Endothelial cell of umbilical vein (primary cell): ENCODE measurements around the gene POLR3GL. TPM values are rescaled to one million over a fixed set of nuclear protein-coding genes. Genes with fewer than 3 reads are reported as not detected.

Experiments used
- BruUV-seq: library from RNA; stranded (reverse); fragments of 400-500 nt; replicated peaks from 2 replicates; lab custom pipeline; 2021; lab: Mats Ljungman, UMichigan
- CTCF ChIA-PET: fragments of 300-600, 350-600 bp; sonication (Branson Sonifier 250); formaldehyde crosslinking; loops from one replicate; lab custom pipeline; 2021; ENCODE audit warnings: antibody characterized with exemption, inconsistent platforms; lab: Charles Lee
- POLR2A ChIA-PET: fragments of 300-600, 350-600 bp; sonication (Branson Sonifier 250); formaldehyde crosslinking; loops from one replicate; lab custom pipeline; 2021; ENCODE audit warnings: antibody characterized with exemption, inconsistent platforms; lab: Charles Lee
- DNase-seq: peaks from one replicate; pipeline ENCODE4 v3.0.0-alpha.2; 2011; ENCODE audit warnings: low read depth, low spot score
- FAIRE-seq: peaks from 2 replicates; lab custom pipeline; 2011; peaks lifted over from hg19 to GRCh38; lab: Jason Lieb, UNC
- H2AFZ ChIP-seq: 2 replicates; pipeline ENCODE4 v1.6.0; 2012; ENCODE audit warnings: low read depth, low read length, control low read depth, inconsistent platforms
- H3K27ac ChIP-seq: 2 replicates; pipeline ENCODE4 v1.5.1; 2011; ENCODE audit warnings: low read depth, mild to moderate bottlenecking, control low read depth, low read length, moderate library complexity; ENCODE audit not compliant: insufficient read depth
- H3K27me3 ChIP-seq, 2 experiments: 2 replicates each; pipeline versions ENCODE4 v1.6.0 to v1.6.1; 2011; ENCODE audit warnings: low read length in 2 of 2, mixed read lengths in 1 of 2; ENCODE audit not compliant: control insufficient read depth in 2 of 2, insufficient read depth in 2 of 2
- H3K36me3 ChIP-seq, 2 experiments: 2 replicates in 1 of 2; 3 replicates in 1 of 2; pipeline ENCODE4 v1.5.1; 2011; ENCODE audit warnings: low read length in 2 of 2, mild to moderate bottlenecking in 1 of 2, moderate library complexity in 1 of 2; ENCODE audit not compliant: control insufficient read depth in 2 of 2, insufficient read depth in 2 of 2; ENCODE audit errors: extremely low read depth in 1 of 2
- H3K4me1 ChIP-seq: 3 replicates; pipeline ENCODE4 v1.5.1; 2011; ENCODE audit warnings: mild to moderate bottlenecking, low read length; ENCODE audit not compliant: control insufficient read depth, insufficient read depth; ENCODE audit errors: extremely low read depth
- H3K4me2 ChIP-seq: 2 replicates; pipeline ENCODE4 v1.6.1; 2011; ENCODE audit warnings: low read length, control low read depth, mixed read lengths; ENCODE audit not compliant: insufficient read depth
- H3K4me3 ChIP-seq, 3 experiments: fragments of 200-600 bp in 1 of 3; sonication (generic), shearing (Covaris generic) in 1 of 3; replicated peaks in 1 of 3; 2 replicates each; pipeline ENCODE4 v1.5.1; 2011 to 2016; ENCODE audit warnings: control low read depth in 3 of 3, low read length in 3 of 3, mild to moderate bottlenecking in 2 of 3, inconsistent platforms in 1 of 3, low read depth in 1 of 3, moderate library complexity in 1 of 3; ENCODE audit not compliant: insufficient read depth in 1 of 3
- H3K79me2 ChIP-seq: 2 replicates; pipeline ENCODE4 v1.6.0; 2012; ENCODE audit warnings: low read length, inconsistent platforms; ENCODE audit not compliant: control insufficient read depth, insufficient read depth
- H3K9ac ChIP-seq: replicated peaks from 2 replicates; pipeline ENCODE3; 2011; ENCODE audit warnings: low read length, control low read depth; ENCODE audit not compliant: insufficient read depth; ENCODE audit errors: extremely low read depth
- H3K9me1 ChIP-seq: replicated peaks from 3 replicates; pipeline ENCODE4 v1.6.0; 2011; ENCODE audit warnings: mild to moderate bottlenecking, low read length; ENCODE audit not compliant: control insufficient read depth, insufficient read depth; ENCODE audit errors: extremely low read depth
- H3K9me3 ChIP-seq: replicated peaks from 2 replicates; pipeline ENCODE4 v1.5.1; 2012; ENCODE audit warnings: low read length, inconsistent platforms; ENCODE audit not compliant: control insufficient read depth, insufficient read depth
- H4K20me1 ChIP-seq: replicated peaks from 2 replicates; pipeline ENCODE3; 2011; ENCODE audit warnings: mild to moderate bottlenecking, low read length; ENCODE audit not compliant: control insufficient read depth, insufficient read depth; ENCODE audit errors: extremely low read depth
- CTCF ChIP-seq, 2 donors: IDR thresholded peaks; 1 replicate in 1 of 2; 2 replicates in 1 of 2; pipeline ENCODE4 v1.5.1; 2011; ENCODE audit warnings: low read length in 2 of 2, mild to moderate bottlenecking in 2 of 2, moderate library complexity in 2 of 2, control low read depth in 1 of 2, inconsistent platforms in 1 of 2, low read depth in 1 of 2; ENCODE audit not compliant: insufficient read depth in 1 of 2; ENCODE audit errors: extremely low read depth in 1 of 2
- EZH2 ChIP-seq: IDR thresholded peaks from 2 replicates; pipeline ENCODE4 v1.6.1; 2012; ENCODE audit warnings: borderline replicate concordance, low read depth, mild to moderate bottlenecking, moderate library complexity, low read length, inconsistent platforms; ENCODE audit not compliant: severe bottlenecking
- FOS ChIP-seq: IDR thresholded peaks from 2 replicates; pipeline ENCODE4 v1.6.1; 2011; ENCODE audit warnings: mild to moderate bottlenecking, low read length, moderate library complexity, borderline replicate concordance; ENCODE audit not compliant: insufficient read depth
- GATA2 ChIP-seq: IDR thresholded peaks from 2 replicates; pipeline ENCODE4 v1.7.0; 2011; ENCODE audit warnings: low read depth, mild to moderate bottlenecking, moderate library complexity, mixed read lengths, low read length; ENCODE audit not compliant: insufficient read length, insufficient read depth
- JUN ChIP-seq: IDR thresholded peaks from 2 replicates; pipeline ENCODE4 v1.6.1; 2011; ENCODE audit warnings: borderline replicate concordance, low read depth; ENCODE audit not compliant: insufficient read length, insufficient read depth
- MYC ChIP-seq: IDR thresholded peaks from one replicate; pipeline ENCODE4 v1.6.1; 2011; ENCODE audit warnings: mild to moderate bottlenecking, low read depth, low read length
- POLR2A ChIP-seq: IDR thresholded peaks from 2 replicates; pipeline ENCODE4 v1.6.1; 2012; ENCODE audit warnings: low read depth, mild to moderate bottlenecking, control low read depth, low read length
- POLR2AphosphoS5 ChIP-seq: IDR thresholded peaks from 2 replicates; pipeline ENCODE4 v1.6.1; 2012; ENCODE audit warnings: low read depth, mild to moderate bottlenecking, control low read depth, low read length, moderate library complexity; ENCODE audit not compliant: insufficient read depth
- dilution Hi-C: fragments of 300-500 bp; cut with MboI; formaldehyde crosslinking; loops from one replicate; pipeline ENCODE4 v1.15.0; 2019; ENCODE audit warnings: low sequenced_read_pairs; ENCODE audit not compliant: extremely low pct_ligation_motif_present
- intact Hi-C: fragments of 100-400 bp; cut with micrococcal nuclease; formaldehyde crosslinking; loops from one replicate; pipeline ENCODE4 v1.10.0; 2022
- polyA plus RNA-seq, 4 experiments: library from polyadenylated mRNA; depleted of rRNA in 3 of 4; stranded (reverse) in 3 of 4; unstranded in 1 of 4; fragments of >200 nt; gene quantifications; 2 replicates each; pipeline versions ENCODE4 v1.2.1 to v1.2.3, GENCODE V29; 2011 to 2012; ENCODE audit warnings: missing spikeins in 1 of 4
- total RNA-seq: library from RNA; stranded (reverse); gene quantifications from 2 replicates; pipeline ENCODE4 v1.2.3, GENCODE V29; 2021
- TF ChIP-seq, protein P1 (sequence below): IDR thresholded peaks from 2 replicates; pipeline ENCODE4 v1.6.1; 2011; ENCODE audit not compliant: insufficient read depth, insufficient read length

The POLR3GL gene
- total and polyA plus RNA-seq, 2 donors (not counting 3 experiments of a cell fraction or from before 2014, with no cell fraction given): 12.4 to 15.3 TPM

- dilution Hi-C loops (no loop called here), intact Hi-C loops (loop anchor here (1.0 kb wide), 4 partner anchors 19 to 86 kb away; partner anchors contain the start of gene TXNIP)
- Histone ChIP-seq H3K4me3 (no peak overlapping the region), H3K4me2 (no peak overlapping the region), H4K20me1 (no peaks in the 10 kb centered on the region), H3K79me2 (no peaks in the 10 kb centered on the region), H3K9me3 (no peaks in the 10 kb centered on the region), H3K9ac (no peak overlapping the region), H3K36me3 (no peaks in the 10 kb centered on the region), H3K4me1 (peaks cover 36% of the 10 kb centered on the region), H2AFZ (no peak overlapping the region), H3K9me1 (no peaks in the 10 kb centered on the region), H3K27me3 (no peaks in the 10 kb centered on the region), H3K27ac (no peak overlapping the region)
- no peak for TF ChIP-seq JUN
- no peak for TF ChIP-seq EZH2
- no peak for TF ChIP-seq GATA2
- TF ChIP-seq, protein P1, sequence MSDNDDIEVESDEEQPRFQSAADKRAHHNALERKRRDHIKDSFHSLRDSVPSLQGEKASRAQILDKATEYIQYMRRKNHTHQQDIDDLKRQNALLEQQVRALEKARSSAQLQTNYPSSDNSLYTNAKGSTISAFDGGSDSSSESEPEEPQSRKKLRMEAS: no peak
- TF ChIP-seq CTCF (IDR thresholded peaks at IDR 0.05; ENCODE audit: extremely low read depth in 1 of 2, insufficient read depth in 1 of 2, low read depth in 1 of 2, low read length in 2 of 2): no peak
- TF ChIP-seq FOS: no peak
- TF ChIP-seq POLR2A: no peak
- TF ChIP-seq POLR2AphosphoS5: no peak
- TF ChIP-seq MYC: no peak
- FAIRE-seq: no peak
- POLR2A ChIA-PET: interaction anchor here (0.6 kb wide), 1 partner anchor 12 kb away, joined by 4 read pairs; the partner anchor contains the start of genes ANKRD34A and POLR3GL
- no peak for DNase-seq
- CTCF ChIA-PET: interaction anchor here (0.8 to 20.0 kb wide), 19 partner anchors 9 to 130 kb away, joined by 3 to 496 read pairs (median 4); partner anchors contain the start of genes ANKRD34A, PIAS3, POLR3GL and RBM8A
- BruUV-seq: no TSS peak
These were observed 12.5 kb downstream of the POLR3GL start for GRCh38 chr1:145977016-145977415.
